Measurements from ENCODE around the gene ZNF530.
A peak's percentile ranks its signal among the peaks of the same experiment; 100 is the strongest.

- TF ChIP-seq CTCF (IDR thresholded peaks at IDR 0.05) (no peak), POLR2AphosphoS5 (IDR thresholded peaks at IDR 0.05) (peak in 1 of 3 donors; percentile 40), POLR2A (IDR thresholded peaks at IDR 0.05) (peak in 1 of 2 donors; percentile 19)
Measured at GRCh38 chr19:57613941-57614743, 14.5 kb downstream of the ZNF530 start, which contains the start of gene ZNF134.

Measured in suprapubic skin (tissue), 4 donors.